Stimulated activated CD4-positive, alpha-beta T cell treated with anti-CD3 and anti-CD28 coated beads, Interleukin-4, amount 100 ng/mL, for 1 hour (primary cell): ENCODE data around the gene HOXC11.
A peak's percentile ranks its signal among the peaks of the same experiment; 100 is the strongest.

ENCODE experiments used
- DNase-seq: peaks from one replicate; pipeline ENCODE4 v3.0.0-alpha.2; 2020

The HOXC11 gene

GRCh38 chr12:53985994-53986685 lies 13.2 kb downstream of the HOXC11 start:
- no peak for DNase-seq

- no peak for DNase-seq
Observed at GRCh38 chr12:53986686-53987483, 14.0 kb downstream of the HOXC11 start.

GRCh38 chr12:53987787-53988230 lies 14.9 kb downstream of the HOXC11 start:
- DNase-seq, result no peak

- no peak for DNase-seq
Observed at GRCh38 chr12:53988541-53989226, 15.8 kb downstream of the HOXC11 start.

- peak; percentile 39 for DNase-seq
Observed at GRCh38 chr12:53989227-53990113, 16.5 kb downstream of the HOXC11 start.

GRCh38 chr12:53990311-53991076 lies 17.6 kb downstream of the HOXC11 start:
- DNase-seq, result no peak

GRCh38 chr12:53991077-53991460 lies 18.1 kb downstream of the HOXC11 start:
- DNase-seq, result no peak

GRCh38 chr12:53992377-53992889 lies 19.5 kb downstream of the HOXC11 start:
- DNase-seq, result no peak

GRCh38 chr12:53993162-53994008 lies 20.5 kb downstream of the HOXC11 start:
- DNase-seq, result no peak

- no peak for DNase-seq
Observed at GRCh38 chr12:53994009-53994263, 21.0 kb downstream of the HOXC11 start.

- DNase-seq, result no peak
Observed at GRCh38 chr12:53994264-53995001, 21.5 kb downstream of the HOXC11 start.

- no peak for DNase-seq
Observed at GRCh38 chr12:53995002-53995377, 22.1 kb downstream of the HOXC11 start.

- DNase-seq, result no peak
Observed at GRCh38 chr12:53995378-53996239, 22.7 kb downstream of the HOXC11 start.

GRCh38 chr12:53996240-53997203 lies 23.6 kb downstream of the HOXC11 start:
- DNase-seq, result no peak

GRCh38 chr12:53997204-53998109 lies 24.5 kb downstream of the HOXC11 start:
- DNase-seq, result no peak

- DNase-seq, result no peak
Observed at GRCh38 chr12:53998110-53998899, 25.4 kb downstream of the HOXC11 start.
